Calu3 (cell line): ENCODE results near the gene MELTF. TPM values are rescaled to one million over a fixed set of nuclear protein-coding genes. Genes with fewer than 3 reads are reported as not detected.
"Not testable (repeated sequence)": the region's sequence is repeated elsewhere in the genome, so short reads cannot be mapped to it uniquely, and the experiment has no call there.

Experiments used
- BruUV-seq: library from RNA; stranded (reverse); fragments of 400-500 nt; replicated peaks from 2 replicates; lab custom pipeline; 2021; lab: Mats Ljungman, UMichigan
- CTCF ChIA-PET: fragments of 300-600 bp; sonication (Branson Sonifier 250); formaldehyde crosslinking; loops from one replicate; lab custom pipeline; 2022; ENCODE audit warnings: antibody characterized with exemption; lab: Charles Lee
- DNase-seq: peaks from one replicate; pipeline ENCODE4 v3.0.0; 2022
- H3K27ac Mint-ChIP-seq: one replicate; pipeline ENCODE4 v1.8.0; 2022; ENCODE audit warnings: mixed read lengths; ENCODE audit not compliant: unreplicated experiment
- H3K27me3 Mint-ChIP-seq: one replicate; pipeline ENCODE4 v1.8.0; 2022; ENCODE audit warnings: mixed read lengths; ENCODE audit not compliant: unreplicated experiment
- H3K36me3 Mint-ChIP-seq: one replicate; pipeline ENCODE4 v1.8.0; 2022; ENCODE audit warnings: mild to moderate bottlenecking, moderate library complexity, mixed read lengths; ENCODE audit not compliant: insufficient read depth, unreplicated experiment
- H3K4me1 Mint-ChIP-seq: one replicate; pipeline ENCODE4 v1.8.0; 2022; ENCODE audit warnings: mild to moderate bottlenecking, low read depth, mixed read lengths; ENCODE audit not compliant: unreplicated experiment
- H3K4me3 Mint-ChIP-seq: one replicate; pipeline ENCODE4 v1.8.0; 2022; ENCODE audit warnings: mild to moderate bottlenecking, low read depth, moderate library complexity, mixed read lengths; ENCODE audit not compliant: unreplicated experiment
- H3K9me3 Mint-ChIP-seq: one replicate; pipeline ENCODE4 v1.8.0; 2022; ENCODE audit warnings: low read depth, mixed read lengths; ENCODE audit not compliant: unreplicated experiment
- CTCF ChIP-seq: fragments of 200-600 bp; IDR thresholded peaks from one replicate; pipeline ENCODE4 v1.8.0; 2022; ENCODE audit warnings: antibody characterized with exemption; ENCODE audit not compliant: unreplicated experiment
- intact Hi-C: fragments of 100-400 bp; cut with micrococcal nuclease; formaldehyde crosslinking; loops from one replicate; pipeline ENCODE4 v1.10.0; 2022; ENCODE audit not compliant: unreplicated experiment
- total RNA-seq: library from RNA; stranded (reverse); gene quantifications from 2 replicates; pipeline ENCODE4 v1.2.3, GENCODE V29; 2022

MELTF gene
- total RNA-seq, 1 experiment from 2014 or later = 39.0 TPM

GRCh38 chr3:197062446-197062845, 32.8 kb upstream of the MELTF start:
- TF ChIP-seq CTCF = no peak
- intact Hi-C loops = no loop called here
- CTCF ChIA-PET = no interaction called here
- no peaks in the 10 kb centered on the region for H3K9me3 Mint-ChIP-seq
- peaks cover 47% of the 10 kb centered on the region for H3K36me3 Mint-ChIP-seq
- no TSS peak for BruUV-seq
- H3K4me3 Mint-ChIP-seq = no peak overlapping the region
- no peaks in the 10 kb centered on the region for H3K4me1 Mint-ChIP-seq
- DNase-seq = no peak
- H3K27ac Mint-ChIP-seq = no peak overlapping the region
- no peaks in the 10 kb centered on the region for H3K27me3 Mint-ChIP-seq

DNA sequence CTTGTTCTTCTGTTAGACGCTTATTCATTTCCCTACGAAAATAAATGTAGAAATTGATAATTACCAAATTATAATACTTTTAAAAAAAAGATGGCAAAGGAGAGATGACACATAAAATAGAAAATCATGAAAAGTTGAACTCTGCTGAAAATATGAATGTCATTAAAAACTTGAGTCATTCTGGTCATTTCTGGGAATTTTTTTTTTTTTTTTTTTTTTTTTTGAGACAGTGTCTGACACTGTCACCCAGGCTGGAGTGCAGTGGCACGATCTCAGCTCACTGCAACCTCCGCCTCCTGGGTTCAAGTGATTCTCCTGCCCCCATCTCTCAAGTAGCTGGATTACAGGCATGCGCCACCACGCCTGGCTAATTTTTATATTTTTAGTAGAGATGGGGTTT, 22.0 kb upstream of the MELTF start:
- intact Hi-C loops, H3K27me3 Mint-ChIP-seq, DNase-seq, H3K4me3 Mint-ChIP-seq, H3K4me1 Mint-ChIP-seq, BruUV-seq, H3K27ac Mint-ChIP-seq, H3K9me3 Mint-ChIP-seq: not testable (repeated sequence)
- H3K36me3 Mint-ChIP-seq = peaks cover 45% of the 10 kb centered on the region
- CTCF ChIA-PET = interaction anchor here (0.9 kb wide), 1 partner anchor 9 kb away, joined by 4 read pairs; no protein-coding TSS in a partner anchor

- Mint-ChIP-seq H3K36me3 (peaks cover 56% of the 10 kb centered on the region), H3K4me3 (no peak overlapping the region), H3K4me1 (no peaks in the 10 kb centered on the region), H3K27me3 (no peaks in the 10 kb centered on the region), H3K27ac (no peak overlapping the region), H3K9me3 (no peaks in the 10 kb centered on the region)
- no peak for DNase-seq
- intact Hi-C loops = no loop called here
- CTCF ChIA-PET = no interaction called here
- no peak for TF ChIP-seq CTCF
- no TSS peak for BruUV-seq
Observed at GRCh38 chr3:197050511-197050910, 20.9 kb upstream of the MELTF start.

- Mint-ChIP-seq H3K4me1 (no peaks in the 10 kb centered on the region), H3K27ac (no peak overlapping the region), H3K4me3 (no peak overlapping the region), H3K9me3 (no peaks in the 10 kb centered on the region), H3K27me3 (no peaks in the 10 kb centered on the region), H3K36me3 (peaks cover 33% of the 10 kb centered on the region)
- TF ChIP-seq CTCF = no peak
- intact Hi-C loops = no loop called here
- CTCF ChIA-PET = no interaction called here
- no peak for DNase-seq
- BruUV-seq = no TSS peak
Observed at GRCh38 chr3:197042539-197042938, 12.9 kb upstream of the MELTF start.

GRCh38 chr3:197041875-197042488, 12.4 kb upstream of the MELTF start:
- H3K4me3 Mint-ChIP-seq = no peak overlapping the region
- TF ChIP-seq CTCF = no peak
- intact Hi-C loops = no loop called here
- DNase-seq = no peak
- H3K9me3 Mint-ChIP-seq = no peaks in the 10 kb centered on the region
- H3K36me3 Mint-ChIP-seq = peaks cover 36% of the 10 kb centered on the region
- BruUV-seq = no TSS peak
- H3K27ac Mint-ChIP-seq = no peak overlapping the region
- no peaks in the 10 kb centered on the region for H3K4me1 Mint-ChIP-seq
- no peaks in the 10 kb centered on the region for H3K27me3 Mint-ChIP-seq
- CTCF ChIA-PET = no interaction called here
